Heart left ventricle (tissue), 13 donors: Measurements from ENCODE around the gene CHRNB4.

Experiments used
- POLR2A ChIP-seq, 2 donors: fragments of 450-650 bp; IDR thresholded peaks; one replicate each; pipeline ENCODE4 v1.6.1; 2017; ENCODE audit warnings: antibody characterized with exemption in 2 of 2, mild to moderate bottlenecking in 2 of 2, moderate library complexity in 2 of 2
- TF ChIP-seq, protein P1 (sequence below), 12 donors: fragments of 200-600 bp; sonication (generic) in 4 of 12; IDR thresholded peaks; one replicate each; pipeline versions ENCODE4 v1.5.0 to v1.8.0; 2018 to 2022; ENCODE audit warnings: antibody characterized with exemption in 12 of 12, mild to moderate bottlenecking in 5 of 12
- donor health status: ischemic (EF 13 %, LVEDD 7.1; RV severe dilation, severe dysfunction).
- donor health status: DM: no; HTN: yes; CAD: no.
- donor health status: DM: no; HTN: no; CAD: no.
- donor health status: ischemic (EF 25% LVEDD 6.9; RV normal size, moderate dysfunction).
- donor health status: ischemic (EF 25% LVEDD 5.7; RV mildly dilated, moderate dysfunction).
- donor health status: ischemic (EF 35%, LVEDD 5.7; RV mildly dilated, moderate dysfunction).
- donor health status: nonischemic (EF 11% LVEDD 7.7; RV severe dilation, severe dysfunction).
- donor health status: DM: yes; HTN: yes; CAD: no.
- donor health status: PGD.
- donor health status: ischemic (EF 29% LVEDD 5.4; RV normal size, mild dysfunction).
- donor health status: nonischemic (EF 23%, LVEDD 6.1; RV moderate dilation, normal function).

DNA sequence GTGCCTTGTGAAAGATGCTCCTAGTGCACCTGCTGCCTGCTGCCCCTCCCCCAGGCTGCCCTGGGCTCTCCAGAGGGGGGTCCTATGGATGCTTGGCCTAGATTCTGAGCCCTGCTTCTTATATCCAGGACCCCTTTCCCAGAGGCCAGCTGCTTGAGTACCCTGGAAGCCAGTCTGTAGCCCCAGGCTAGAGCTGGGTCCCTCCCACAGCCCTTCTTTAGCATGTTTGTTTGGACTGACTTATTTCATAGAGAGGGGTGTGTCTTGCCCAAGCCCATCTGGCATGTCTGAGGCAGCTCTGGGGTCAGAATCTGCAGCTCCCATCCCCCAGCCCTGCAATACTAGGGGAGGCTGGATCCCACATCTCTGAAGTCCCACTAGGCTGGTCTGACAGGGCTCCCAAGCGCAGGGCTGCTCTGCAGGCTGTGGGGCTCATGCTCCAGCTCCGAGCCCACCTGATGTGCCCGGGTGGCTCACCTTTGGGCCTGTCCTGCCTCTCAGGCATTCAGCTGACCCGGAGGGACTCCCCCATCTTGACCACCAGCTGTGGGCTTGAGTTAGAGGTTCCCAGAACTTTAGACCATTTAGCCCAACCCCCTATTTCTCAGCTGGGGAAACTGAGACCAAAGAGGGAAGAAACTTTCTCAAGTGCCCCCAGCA is 3.1 kb downstream of the CHRNB4 start:
- TF ChIP-seq, protein P1, sequence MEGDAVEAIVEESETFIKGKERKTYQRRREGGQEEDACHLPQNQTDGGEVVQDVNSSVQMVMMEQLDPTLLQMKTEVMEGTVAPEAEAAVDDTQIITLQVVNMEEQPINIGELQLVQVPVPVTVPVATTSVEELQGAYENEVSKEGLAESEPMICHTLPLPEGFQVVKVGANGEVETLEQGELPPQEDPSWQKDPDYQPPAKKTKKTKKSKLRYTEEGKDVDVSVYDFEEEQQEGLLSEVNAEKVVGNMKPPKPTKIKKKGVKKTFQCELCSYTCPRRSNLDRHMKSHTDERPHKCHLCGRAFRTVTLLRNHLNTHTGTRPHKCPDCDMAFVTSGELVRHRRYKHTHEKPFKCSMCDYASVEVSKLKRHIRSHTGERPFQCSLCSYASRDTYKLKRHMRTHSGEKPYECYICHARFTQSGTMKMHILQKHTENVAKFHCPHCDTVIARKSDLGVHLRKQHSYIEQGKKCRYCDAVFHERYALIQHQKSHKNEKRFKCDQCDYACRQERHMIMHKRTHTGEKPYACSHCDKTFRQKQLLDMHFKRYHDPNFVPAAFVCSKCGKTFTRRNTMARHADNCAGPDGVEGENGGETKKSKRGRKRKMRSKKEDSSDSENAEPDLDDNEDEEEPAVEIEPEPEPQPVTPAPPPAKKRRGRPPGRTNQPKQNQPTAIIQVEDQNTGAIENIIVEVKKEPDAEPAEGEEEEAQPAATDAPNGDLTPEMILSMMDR (IDR thresholded peaks at IDR 0.05), result no peak
- TF ChIP-seq POLR2A (IDR thresholded peaks at IDR 0.05), result no peak
